Stomach (tissue), 9 donors: ENCODE measurements around the gene ANKRD6. TPM values are rescaled to one million over a fixed set of nuclear protein-coding genes. Genes with fewer than 3 reads are reported as not detected.

Experiments used
- DNase-seq, 2 donors: peaks; one replicate each; pipeline versions ENCODE4 v3.0.0 to v3.0.0-alpha.2; 2013 to 2019
- H3K27ac ChIP-seq, 5 donors: fragments of 200-600 bp in 4 of 5; sonication (generic) in 4 of 5; one replicate each; pipeline ENCODE4 v1.5.1; 2013 to 2019; ENCODE audit warnings: mild to moderate bottlenecking in 1 of 5, moderate library complexity in 1 of 5
- H3K27me3 ChIP-seq, 3 donors: fragments of 200-600 bp; sonication (generic); one replicate each; pipeline ENCODE4 v1.5.1; 2017 to 2019; ENCODE audit warnings: mixed run types in 1 of 3
- H3K36me3 ChIP-seq, 4 donors: fragments of 200-600 bp; sonication (generic); 1 replicate in 3 of 4; 2 replicates in 1 of 4; pipeline ENCODE4 v1.5.1; 2016 to 2019
- H3K4me1 ChIP-seq, 4 donors: fragments of 200-600 bp; sonication (generic); one replicate each; pipeline ENCODE4 v1.5.1; 2016 to 2019
- H3K4me3 ChIP-seq, 4 donors: fragments of 200-600 bp; sonication (generic) in 3 of 4; one replicate each; pipeline ENCODE4 v1.5.1; 2016 to 2019; ENCODE audit warnings: mild to moderate bottlenecking in 1 of 4
- H3K9me3 ChIP-seq, 4 donors: fragments of 200-600 bp; sonication (generic); one replicate each; pipeline ENCODE4 v1.5.1; 2016 to 2019
- CTCF ChIP-seq, 7 experiments: fragments of 450-650 bp in 4 of 7; fragments of 200-600 bp in 3 of 7; sonication (generic) in 3 of 7; IDR thresholded peaks; one replicate each; pipeline ENCODE4 v1.5.1; 2016 to 2019; ENCODE audit warnings: antibody characterized with exemption in 7 of 7, control low read depth in 2 of 7, mild to moderate bottlenecking in 1 of 7
- EP300 ChIP-seq: sonication (generic); formaldehyde crosslinking; IDR thresholded peaks from one replicate; pipeline ENCODE4 v1.6.1; 2017; ENCODE audit warnings: antibody characterized with exemption
- POLR2A ChIP-seq, 4 donors: fragments of 450-650 bp; IDR thresholded peaks; one replicate each; pipeline ENCODE4 v1.6.1; 2016; ENCODE audit warnings: antibody characterized with exemption in 4 of 4, control low read depth in 2 of 4, mild to moderate bottlenecking in 1 of 4, moderate library complexity in 1 of 4
- POLR2AphosphoS5 ChIP-seq, 3 donors: sonication (generic); formaldehyde crosslinking; IDR thresholded peaks; one replicate each; pipeline ENCODE4 v1.6.1; 2016; ENCODE audit warnings: antibody characterized with exemption in 3 of 3
- WGBS, 5 donors: extraction: QIAGEN DNeasy Blood & Tissue Kit in 3 of 5; methylation state at CpG; one replicate each; pipeline versions ENCODE4 v1.1.5 to v1.1.7; 2013 to 2018; 5-methylcytosine and 5-hydroxymethylcytosine counted together
- intact Hi-C: fragments of 100-400 bp; cut with DNase I; formaldehyde crosslinking; loops from one replicate; pipeline ENCODE4 v1.15.1; 2023; ENCODE audit warnings: low total_unique reads
- polyA plus RNA-seq, 3 donors: library from polyadenylated mRNA; stranded (reverse); fragments of 200-250 nt; gene quantifications; one replicate each; pipeline ENCODE4 v1.2.3, GENCODE V29; 2013
- total RNA-seq, 5 donors: library from RNA; depleted of rRNA; stranded (reverse); fragments of >200 nt; gene quantifications; one replicate each; pipeline versions ENCODE4 v1.1.0 to v1.2.3, GENCODE V29; 2014 to 2016
- donor health status: healthy with polysubstance abuse.
- donor health status: Bipolar disorder and iron deficiency.
- donor health status: healthy.

ANKRD6 gene
- total and polyA plus RNA-seq, 8 donors: 2.1 to 145 (median 6.1) TPM

GRCh38 chr6:89438248-89438647 is 5.3 kb downstream of the ANKRD6 start:
- no peak for DNase-seq
- no peaks in the 10 kb centered on the region for H3K9me3 ChIP-seq
- H3K4me1 ChIP-seq: peaks cover 5 to 12% (median 9%) of the 10 kb centered on the region in 4 donors
- WGBS, 5 donors: 74 to 92% (median 79%) methylated on average over 1 of the region's 1 CpG
- H3K36me3 ChIP-seq: no peaks in the 10 kb centered on the region
- intact Hi-C loops: no loop called here
- TF ChIP-seq POLR2A (IDR thresholded peaks at IDR 0.05) (no peak), EP300 (no peak), CTCF (IDR thresholded peaks at IDR 0.05) (no peak), POLR2AphosphoS5 (IDR thresholded peaks at IDR 0.05) (no peak)
- H3K27ac ChIP-seq: no peak overlapping the region
- H3K4me3 ChIP-seq: no peak overlapping the region
- H3K27me3 ChIP-seq: no peaks in the 10 kb centered on the region

GRCh38 chr6:89439014-89439413 is 6.1 kb downstream of the ANKRD6 start:
- intact Hi-C loops: no loop called here
- Histone ChIP-seq H3K9me3 (no peaks in the 10 kb centered on the region), H3K4me3 (no peak overlapping the region), H3K27me3 (no peaks in the 10 kb centered on the region), H3K27ac (no peak overlapping the region), H3K4me1 (peaks cover under 1 to 7% (median 2%) of the 10 kb centered on the region in 4 donors), H3K36me3 (no peaks in the 10 kb centered on the region)
- DNase-seq: no peak
- no peak for TF ChIP-seq EP300
- TF ChIP-seq POLR2AphosphoS5 (IDR thresholded peaks at IDR 0.05): no peak
- no peak for TF ChIP-seq CTCF (IDR thresholded peaks at IDR 0.05)
- TF ChIP-seq POLR2A (IDR thresholded peaks at IDR 0.05): no peak
- WGBS, 5 donors: 92 to 100% (median 97%) methylated on average over 2 of the region's 2 CpGs

- no peak overlapping the region for H3K4me3 ChIP-seq
- no peaks in the 10 kb centered on the region for H3K9me3 ChIP-seq
- peaks cover 0 to 4% (median 0%) of the 10 kb centered on the region in 4 donors for H3K4me1 ChIP-seq
- no peak for DNase-seq
- 94 to 100% (median 98%) methylated on average over 3 of the region's 3 CpGs for WGBS, 5 donors
- intact Hi-C loops: no loop called here
- H3K36me3 ChIP-seq: no peaks in the 10 kb centered on the region
- TF ChIP-seq POLR2AphosphoS5 (IDR thresholded peaks at IDR 0.05): no peak
- no peak for TF ChIP-seq EP300
- no peak for TF ChIP-seq POLR2A (IDR thresholded peaks at IDR 0.05)
- no peak for TF ChIP-seq CTCF (IDR thresholded peaks at IDR 0.05)
- no peaks in the 10 kb centered on the region for H3K27me3 ChIP-seq
- H3K27ac ChIP-seq: no peak overlapping the region
These were observed 7.2 kb downstream of the ANKRD6 start for GRCh38 chr6:89440200-89440599.

GRCh38 chr6:89443658-89444057 is 10.7 kb downstream of the ANKRD6 start:
- WGBS, 5 donors: 25 to 54% (median 35%) methylated on average over 5 of the region's 5 CpGs
- DNase-seq: peak in 1 of 2 donors; percentile 16
- no peak for TF ChIP-seq CTCF (IDR thresholded peaks at IDR 0.05)
- no peak for TF ChIP-seq EP300
- no peak for TF ChIP-seq POLR2A (IDR thresholded peaks at IDR 0.05)
- no peak for TF ChIP-seq POLR2AphosphoS5 (IDR thresholded peaks at IDR 0.05)

More at GRCh38 chr6:89443658-89444057, 10.7 kb downstream of the ANKRD6 start:
- Histone ChIP-seq H3K36me3 (no peaks in the 10 kb centered on the region), H3K27ac (no peak overlapping the region), H3K4me1 (no peaks in the 10 kb centered on the region), H3K27me3 (no peaks in the 10 kb centered on the region), H3K9me3 (no peaks in the 10 kb centered on the region), H3K4me3 (no peak overlapping the region)
- intact Hi-C loops: no loop called here
